NAMALWA (cell line): ENCODE data around the gene ACTBL2.
"Not testable (repeated sequence)": the region's sequence is repeated elsewhere in the genome, so short reads cannot be mapped to it uniquely, and the experiment has no call there.

ENCODE experiments used
- DNase-seq: peaks from one replicate; pipeline ENCODE4 v3.0.0-alpha.2; 2015; ENCODE audit warnings: low spot score

Gene ACTBL2

GRCh38 chr5:57494104-57495098 is 11.8 kb upstream of the ACTBL2 start:
- no peak for DNase-seq

GRCh38 chr5:57493034-57493433 is 10.4 kb upstream of the ACTBL2 start:
- DNase-seq, result no peak

GRCh38 chr5:57492632-57493031 is 10.0 kb upstream of the ACTBL2 start:
- DNase-seq, result no peak

- no peak for DNase-seq
Observed at GRCh38 chr5:57491369-57491965, 8.9 kb upstream of the ACTBL2 start.

- DNase-seq, result no peak
Observed at GRCh38 chr5:57488215-57488955, 5.8 kb upstream of the ACTBL2 start.

GRCh38 chr5:57486027-57486602 is 3.5 kb upstream of the ACTBL2 start:
- no peak for DNase-seq

- no peak for DNase-seq
Observed at GRCh38 chr5:57478826-57479225, 3.8 kb downstream of the ACTBL2 start.

- no peak for DNase-seq
Observed at GRCh38 chr5:57476601-57477056, 6.0 kb downstream of the ACTBL2 start.

- no peak for DNase-seq
Observed at GRCh38 chr5:57470339-57470738, 12.3 kb downstream of the ACTBL2 start.

GRCh38 chr5:57468481-57469163 is 14.0 kb downstream of the ACTBL2 start:
- no peak for DNase-seq

GRCh38 chr5:57466544-57466943 is 16.1 kb downstream of the ACTBL2 start:
- no peak for DNase-seq

- DNase-seq, result not testable (repeated sequence)
Observed at GRCh38 chr5:57460056-57460455, 22.6 kb downstream of the ACTBL2 start.

- no peak for DNase-seq
Observed at GRCh38 chr5:57458443-57458842, 24.2 kb downstream of the ACTBL2 start.

- no peak for DNase-seq
Observed at GRCh38 chr5:57456531-57457135, 26.0 kb downstream of the ACTBL2 start.

GRCh38 chr5:57455511-57456455 is 26.8 kb downstream of the ACTBL2 start:
- DNase-seq, result no peak

GRCh38 chr5:57454896-57455295 is 27.7 kb downstream of the ACTBL2 start:
- no peak for DNase-seq

- DNase-seq, result no peak
Observed at GRCh38 chr5:57453728-57454127, 28.9 kb downstream of the ACTBL2 start.

GRCh38 chr5:57452885-57453284 is 29.7 kb downstream of the ACTBL2 start:
- no peak for DNase-seq

- no peak for DNase-seq
Observed at GRCh38 chr5:57450991-57451876, 31.4 kb downstream of the ACTBL2 start.
